ENCODE data around the gene TRIM28. TPM values are rescaled to one million over a fixed set of nuclear protein-coding genes. Genes with fewer than 3 reads are reported as not detected.

TRIM28 gene
- total RNA-seq, 2 experiments from 2014 or later, result 527 to 550 TPM

GRCh38 chr19:58545286-58546018 is 1.6 kb downstream of the TRIM28 start:
- H3K4me3 Mint-ChIP-seq, result peak overlapping the region; percentile 96
- POLR2A ChIA-PET, result interaction anchor here (1.0 to 13.1 kb wide), 9 partner anchors 9 to 164 kb away, joined by 3 to 164 read pairs (median 7); partner anchors contain the start of genes CHMP2A, UBE2M, ZBTB45 and ZNF837
- TF ChIP-seq CTCF (IDR thresholded peaks at IDR 0.05), result no peak
- no peak for ATAC-seq
- peaks cover 7% of the 10 kb centered on the region for H3K27me3 Mint-ChIP-seq
- H3K9me3 Mint-ChIP-seq, result no peaks in the 10 kb centered on the region
- peaks cover 32% of the 10 kb centered on the region for H3K4me1 Mint-ChIP-seq (ENCODE audit: low read depth)
- intact Hi-C loops (cut with micrococcal nuclease), result no loop called here
- H3K36me3 Mint-ChIP-seq (ENCODE audit: low read depth), result peaks cover 46% of the 10 kb centered on the region
- no peak for DNase-seq
- H3K27ac Mint-ChIP-seq, result peak overlapping the region; percentile 92
- CTCF ChIA-PET, result interaction anchor here (1.2 to 2.7 kb wide), 2 partner anchors 26 to 31 kb away, joined by 3 to 16 read pairs; partner anchors contain the start of gene ZBTB45

- TF ChIP-seq CTCF (IDR thresholded peaks at IDR 0.05), result no peak
- Mint-ChIP-seq H3K4me1 (ENCODE audit: low read depth) (peaks cover 35% of the 10 kb centered on the region), H3K36me3 (ENCODE audit: low read depth) (peaks cover 52% of the 10 kb centered on the region), H3K9me3 (no peaks in the 10 kb centered on the region), H3K27ac (peak overlapping the region; percentile 92), H3K27me3 (peaks cover 6% of the 10 kb centered on the region), H3K4me3 (peak overlapping the region; percentile 96)
- CTCF ChIA-PET, result no interaction called here
- DNase-seq, result no peak
- intact Hi-C loops (cut with micrococcal nuclease), result no loop called here
- POLR2A ChIA-PET, result interaction anchor here (1.0 to 13.1 kb wide), 7 partner anchors 8 to 165 kb away, joined by 3 to 164 read pairs (median 27); partner anchors contain the start of genes CHMP2A, UBE2M, ZBTB45 and ZNF837
- no peak for ATAC-seq
Observed at GRCh38 chr19:58546019-58546530, 2.2 kb downstream of the TRIM28 start.

- H3K36me3 Mint-ChIP-seq (ENCODE audit: low read depth), result peaks cover 65% of the 10 kb centered on the region
- H3K27me3 Mint-ChIP-seq, result peaks cover 2% of the 10 kb centered on the region
- TF ChIP-seq CTCF (IDR thresholded peaks at IDR 0.05), result no peak
- ATAC-seq (no peak), DNase-seq (no peak)
- H3K9me3 Mint-ChIP-seq, result no peaks in the 10 kb centered on the region
- peaks cover 37% of the 10 kb centered on the region for H3K4me1 Mint-ChIP-seq (ENCODE audit: low read depth)
- H3K27ac Mint-ChIP-seq, result peak overlapping the region; percentile 92
- CTCF ChIA-PET, result interaction anchor here (0.9 kb wide), 2 partner anchors 27 to 33 kb away, joined by 3 to 4 read pairs; no protein-coding TSS in a partner anchor
- POLR2A ChIA-PET, result interaction anchor here (1.0 to 13.1 kb wide), 5 partner anchors 11 to 31 kb away, joined by 3 to 164 read pairs (median 5); partner anchors contain the start of genes UBE2M and ZBTB45
- peak overlapping the region; percentile 96 for H3K4me3 Mint-ChIP-seq
- intact Hi-C loops (cut with micrococcal nuclease), result no loop called here
Observed at GRCh38 chr19:58547323-58548312, 3.8 kb downstream of the TRIM28 start.

GRCh38 chr19:58548859-58549663 is 5.2 kb downstream of the TRIM28 start:
- ChIA-PET POLR2A (interaction anchor here (0.8 to 13.1 kb wide), 4 partner anchors 8 to 32 kb away, joined by 4 to 164 read pairs (median 4); partner anchors contain the start of gene ZBTB45), CTCF (no interaction called here)
- peaks cover 77% of the 10 kb centered on the region for H3K36me3 Mint-ChIP-seq (ENCODE audit: low read depth)
- intact Hi-C loops (cut with micrococcal nuclease), result no loop called here
- no peak overlapping the region for H3K27ac Mint-ChIP-seq
- no peaks in the 10 kb centered on the region for H3K9me3 Mint-ChIP-seq
- ATAC-seq, result no peak
- no peaks in the 10 kb centered on the region for H3K27me3 Mint-ChIP-seq
- no peak for DNase-seq
- no peak for TF ChIP-seq CTCF (IDR thresholded peaks at IDR 0.05)
- peaks cover 40% of the 10 kb centered on the region for H3K4me1 Mint-ChIP-seq (ENCODE audit: low read depth)
- no peak overlapping the region for H3K4me3 Mint-ChIP-seq

Data from activated CD8-positive, alpha-beta T cell treated with anti-CD3 and anti-CD28 coated beads for 36 hours (primary cell).